Measurements from ENCODE around the gene VGF. TPM values are rescaled to one million over a fixed set of nuclear protein-coding genes. Genes with fewer than 3 reads are reported as not detected.
"Not testable (repeated sequence)": the region's sequence is repeated elsewhere in the genome, so short reads cannot be mapped to it uniquely, and the experiment has no call there.

Gene VGF
- total RNA-seq, 4 donors from 2014 or later: 1.3 to 2.3 TPM; not detected in 2

DNA sequence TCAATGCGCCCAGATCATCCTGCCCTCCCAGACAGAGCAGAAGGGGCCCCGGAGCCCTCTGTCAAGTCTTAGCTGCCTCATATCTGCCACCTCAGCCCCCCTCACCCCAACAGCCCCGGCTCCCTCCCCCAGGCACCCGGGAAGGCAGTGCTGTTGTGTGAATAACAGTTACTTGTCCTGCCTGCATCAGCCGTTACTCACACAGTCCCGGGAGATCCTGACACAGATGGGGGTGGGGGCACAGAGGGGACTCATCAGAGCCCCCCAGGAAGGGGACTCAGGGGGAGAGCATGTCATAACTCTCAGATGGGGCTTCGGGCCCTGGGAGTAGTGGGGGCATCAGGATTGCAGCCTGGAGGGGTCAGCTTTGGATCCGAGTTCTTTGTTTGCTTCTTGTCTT, 50.9 kb downstream of the VGF start:
- TF ChIP-seq, protein P1, sequence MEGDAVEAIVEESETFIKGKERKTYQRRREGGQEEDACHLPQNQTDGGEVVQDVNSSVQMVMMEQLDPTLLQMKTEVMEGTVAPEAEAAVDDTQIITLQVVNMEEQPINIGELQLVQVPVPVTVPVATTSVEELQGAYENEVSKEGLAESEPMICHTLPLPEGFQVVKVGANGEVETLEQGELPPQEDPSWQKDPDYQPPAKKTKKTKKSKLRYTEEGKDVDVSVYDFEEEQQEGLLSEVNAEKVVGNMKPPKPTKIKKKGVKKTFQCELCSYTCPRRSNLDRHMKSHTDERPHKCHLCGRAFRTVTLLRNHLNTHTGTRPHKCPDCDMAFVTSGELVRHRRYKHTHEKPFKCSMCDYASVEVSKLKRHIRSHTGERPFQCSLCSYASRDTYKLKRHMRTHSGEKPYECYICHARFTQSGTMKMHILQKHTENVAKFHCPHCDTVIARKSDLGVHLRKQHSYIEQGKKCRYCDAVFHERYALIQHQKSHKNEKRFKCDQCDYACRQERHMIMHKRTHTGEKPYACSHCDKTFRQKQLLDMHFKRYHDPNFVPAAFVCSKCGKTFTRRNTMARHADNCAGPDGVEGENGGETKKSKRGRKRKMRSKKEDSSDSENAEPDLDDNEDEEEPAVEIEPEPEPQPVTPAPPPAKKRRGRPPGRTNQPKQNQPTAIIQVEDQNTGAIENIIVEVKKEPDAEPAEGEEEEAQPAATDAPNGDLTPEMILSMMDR (IDR thresholded peaks at IDR 0.05): no peak
- TF ChIP-seq POLR2A (IDR thresholded peaks at IDR 0.05): no peak
- DNase-seq: no peak
- 69% methylated on average over 7 to 8 of the region's 8 CpGs for WGBS, 2 donors

DNA sequence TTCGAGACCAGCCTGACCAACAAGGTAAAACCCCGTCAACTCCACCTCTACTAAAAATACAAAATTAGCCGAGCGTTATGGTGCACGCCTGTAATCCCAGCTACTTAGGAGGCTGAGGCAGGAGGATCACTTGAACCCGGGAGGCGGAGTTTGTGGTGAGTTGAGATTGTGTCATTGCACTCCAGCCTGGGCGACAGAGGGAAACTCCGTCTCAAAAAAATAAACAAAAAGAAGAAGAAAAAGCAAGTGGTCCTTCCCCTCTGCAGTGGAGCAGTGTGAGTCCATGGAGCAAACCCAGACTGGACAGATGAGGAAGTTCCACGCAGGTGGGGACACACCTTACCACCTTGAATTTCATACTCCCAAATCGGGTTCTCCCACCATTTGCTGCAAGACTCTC, 51.5 kb downstream of the VGF start:
- Histone ChIP-seq H3K4me1 (peaks cover 0 to 10% of the 10 kb centered on the region in 2 donors), H3K27ac (no peak overlapping the region), H3K9me3 (no peaks in the 10 kb centered on the region), H3K36me3 (no peaks in the 10 kb centered on the region), H3K4me3 (replicated peaks in 1 of 3) (no peak overlapping the region), H3K27me3 (no peaks in the 10 kb centered on the region)
- TF ChIP-seq, protein P1 (IDR thresholded peaks at IDR 0.05): no peak
- TF ChIP-seq POLR2A (IDR thresholded peaks at IDR 0.05): no peak
- intact Hi-C loops (cut with DNase I): no loop called here
- no peak for DNase-seq
- WGBS, 2 donors: 66 to 74% methylated on average over 11 of the region's 11 CpGs

More for the DNA sequence above, 50.9 kb downstream of the VGF start:
- Histone ChIP-seq H3K4me3 (replicated peaks in 1 of 3) (no peak overlapping the region), H3K36me3 (no peaks in the 10 kb centered on the region), H3K9me3 (no peaks in the 10 kb centered on the region), H3K27me3 (no peaks in the 10 kb centered on the region), H3K27ac (no peak overlapping the region), H3K4me1 (peaks cover 0 to 9% of the 10 kb centered on the region in 2 donors)
- intact Hi-C loops (cut with DNase I): no loop called here

DNA sequence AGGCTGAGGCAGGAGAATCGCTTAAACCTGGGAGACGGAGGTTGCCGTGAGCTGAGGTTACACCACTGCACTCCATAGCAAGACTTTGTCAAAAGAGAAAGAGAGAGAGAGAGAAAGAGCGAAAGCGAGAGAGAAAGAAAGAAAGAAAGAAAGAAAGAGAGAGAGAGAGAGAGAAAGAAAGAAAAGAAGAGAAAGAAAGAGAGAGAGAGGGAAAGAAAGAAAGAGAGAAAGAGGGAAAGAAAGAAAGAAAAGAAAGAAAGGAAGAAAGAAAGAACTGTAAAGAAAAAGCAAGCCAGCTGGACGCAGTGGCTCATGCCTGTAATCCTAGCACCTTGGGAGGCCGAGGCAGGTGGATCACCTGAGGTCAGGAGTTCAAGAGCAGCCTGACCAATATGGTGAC, 52.2 kb downstream of the VGF start:
- H3K36me3 ChIP-seq; DNase-seq; intact Hi-C loops (cut with DNase I); H3K27me3 ChIP-seq; H3K4me3 ChIP-seq (replicated peaks in 1 of 3); H3K9me3 ChIP-seq: not testable (repeated sequence)
- 95 to 96% methylated on average over 7 of the region's 7 CpGs for WGBS, 2 donors
- Histone ChIP-seq H3K27ac (peak overlapping the region in 1 of 3 donors; percentile 32), H3K4me1 (peaks cover 0 to 17% of the 10 kb centered on the region in 2 donors)

Small RNAs within 50 kb of the gene (microRNA-seq; reads per million reads assigned to microRNA genes)
- not detected for gene MIR4653

Small RNAs within 50 kb of the gene (small RNA-seq; reads per million reads assigned to genes)
- not detected for gene MIR4653

Other genes starting within 250 kb of the VGF start
- gene MUC3A, start 216.0 kb downstream of the VGF start, total RNA-seq: under 1 TPM; under 0.01 to 0.29 (median 0.22) TPM
- not detected for gene MUC12, start 196.0 kb downstream of the VGF start, total RNA-seq
- gene MUC17, start 145.5 kb downstream of the VGF start, total RNA-seq: not detected
- gene TRIM56, start 80.1 kb downstream of the VGF start, total RNA-seq: 10 to 100 TPM; 19.6 to 36.4 (median 28.5) TPM
- gene SERPINE1, start 38.5 kb downstream of the VGF start, total RNA-seq: 10 to 100 TPM in 1 of 4 donors, 1 to 10 TPM in 3; 4.7 to 18.6 (median 7.6) TPM
- gene AP1S1, start 11.1 kb downstream of the VGF start, total RNA-seq: 10 to 100 TPM; 29.0 to 59.6 (median 41.3) TPM
- gene NAT16, start 14.7 kb upstream of the VGF start, total RNA-seq: 1 to 10 TPM in 1 of 4 donors, under 1 TPM in 1, not detected in 2; 0.29 to 1.4 TPM
- gene MOGAT3, start 35.5 kb upstream of the VGF start, total RNA-seq: not detected
- 10 to 100 TPM; 30.0 to 42.5 (median 32.7) TPM for gene PLOD3, start 52.0 kb upstream of the VGF start, total RNA-seq
- gene ZNHIT1, start 52.6 kb upstream of the VGF start, total RNA-seq: 100 to 1,000 TPM in 2 of 4 donors, 10 to 100 TPM in 2; 71.5 to 141 (median 107) TPM
- gene CLDN15, start 72.2 kb upstream of the VGF start, total RNA-seq: 1 to 10 TPM; 5.1 to 6.6 (median 5.8) TPM
- 100 to 1,000 TPM; 157 to 361 (median 297) TPM for gene FIS1, start 79.5 kb upstream of the VGF start, total RNA-seq
- gene IFT22, start 156.2 kb upstream of the VGF start, total RNA-seq: 10 to 100 TPM; 48.2 to 57.2 (median 55.4) TPM
- gene COL26A1, start 197.3 kb upstream of the VGF start, total RNA-seq: not detected